Activated naive CD4-positive, alpha-beta T cell treated with anti-CD3 and anti-CD28 coated beads for 36 hours (primary cell): ENCODE results near the gene NLGN3. TPM values are rescaled to one million over a fixed set of nuclear protein-coding genes. Genes with fewer than 3 reads are reported as not detected.

ENCODE experiments used
- CTCF ChIA-PET: fragments of 350-600 bp; sonication (Branson Sonifier 250); formaldehyde crosslinking; loops from one replicate; lab custom pipeline; 2021; ENCODE audit warnings: antibody characterized with exemption; lab: Charles Lee
- DNase-seq: peaks from one replicate; pipeline ENCODE4 v3.0.0-alpha.2; 2020
- H3K27ac Mint-ChIP-seq: one replicate; pipeline ENCODE4 v1.8.0; 2021; ENCODE audit warnings: mild to moderate bottlenecking, mixed read lengths
- H3K27me3 Mint-ChIP-seq: one replicate; pipeline ENCODE4 v1.8.0; 2021; ENCODE audit warnings: low read depth, mixed read lengths
- H3K36me3 Mint-ChIP-seq: one replicate; pipeline ENCODE4 v1.8.0; 2021; ENCODE audit warnings: low read depth, mixed read lengths
- H3K4me1 Mint-ChIP-seq: one replicate; pipeline ENCODE4 v1.8.0; 2021; ENCODE audit warnings: low read depth, mixed read lengths
- H3K4me3 Mint-ChIP-seq: one replicate; pipeline ENCODE4 v1.8.0; 2021; ENCODE audit warnings: mild to moderate bottlenecking, moderate library complexity, mixed read lengths
- H3K9me3 Mint-ChIP-seq: one replicate; pipeline ENCODE4 v1.8.0; 2021; ENCODE audit warnings: mixed read lengths
- intact Hi-C: fragments of 100-400 bp; cut with micrococcal nuclease; formaldehyde crosslinking; loops from one replicate; pipeline ENCODE4 v1.15.1; 2023
- total RNA-seq, 2 experiments: library from RNA; stranded (reverse); gene quantifications; one replicate each; pipeline ENCODE4 v1.2.3, GENCODE V29; 2021

Gene NLGN3
- total RNA-seq: under 1 TPM; 0.60 to 0.81 TPM

GRCh38 chrX:71144651-71145050, at the start of gene NLGN3:
TSS of gene NLGN3 (plus strand) at chrX:71144841. CDS start at chrX:71147750, 2,909 bp downstream.
- Mint-ChIP-seq H3K27ac (no peak within 1 kb of the TSS), H3K4me1 (peaks cover 11% of the 10 kb centered on the region), H3K4me3 (peak within 1 kb of the TSS; percentile 38), H3K36me3 (no peaks in the 10 kb centered on the region), H3K9me3 (no peaks in the 10 kb centered on the region), H3K27me3 (no peaks in the 10 kb centered on the region)
- DNase-seq: no peak
- intact Hi-C loops: no loop called here
- CTCF ChIA-PET: no interaction called here

- Mint-ChIP-seq H3K27me3 (no peaks in the 10 kb centered on the region), H3K27ac (peak overlapping the region; percentile 5), H3K36me3 (no peaks in the 10 kb centered on the region), H3K9me3 (no peaks in the 10 kb centered on the region), H3K4me1 (peaks cover 28% of the 10 kb centered on the region), H3K4me3 (peak overlapping the region; percentile 82)
- intact Hi-C loops: loop anchor here (1.0 kb wide), 2 partner anchors 27 to 271 kb away; partner anchors contain the start of genes SNX12 and TAF1
- CTCF ChIA-PET: no interaction called here
- no peak for DNase-seq
These were observed 49.6 kb upstream of the NLGN3 start for GRCh38 chrX:71095033-71095432.

GRCh38 chrX:71095555-71095980, 49.1 kb upstream of the NLGN3 start, which contains the start of gene FOXO4:
TSS of gene FOXO4 (plus strand) at chrX:71095851. CDS start at chrX:71096529, 678 bp downstream.
- intact Hi-C loops: loop anchor here (1.0 kb wide), 2 partner anchors 27 to 271 kb away; partner anchors contain the start of genes SNX12 and TAF1
- Mint-ChIP-seq H3K4me3 (peak within 1 kb of the TSS; percentile 82), H3K36me3 (no peaks in the 10 kb centered on the region), H3K4me1 (peaks cover 30% of the 10 kb centered on the region), H3K27me3 (no peaks in the 10 kb centered on the region), H3K27ac (peak within 1 kb of the TSS; percentile 72), H3K9me3 (no peaks in the 10 kb centered on the region)
- peak; percentile 91 for DNase-seq
- CTCF ChIA-PET: interaction anchor here (0.9 to 1.3 kb wide), 4 partner anchors 16 to 36 kb away, joined by 3 to 4 read pairs (median 4); partner anchors contain the start of genes IL2RG and MED12

GRCh38 chrX:71095981-71096759, 48.5 kb upstream of the NLGN3 start:
- H3K36me3 Mint-ChIP-seq: no peaks in the 10 kb centered on the region
- peak overlapping the region; percentile 7 for H3K27ac Mint-ChIP-seq
- no peaks in the 10 kb centered on the region for H3K27me3 Mint-ChIP-seq
- CTCF ChIA-PET: interaction anchor here (0.9 to 1.3 kb wide), 4 partner anchors 16 to 35 kb away, joined by 3 to 4 read pairs (median 4); partner anchors contain the start of genes IL2RG and MED12
- intact Hi-C loops: loop anchor here (1.0 kb wide), 2 partner anchors 28 to 270 kb away; partner anchors contain the start of genes SNX12 and TAF1
- H3K4me1 Mint-ChIP-seq: peaks cover 35% of the 10 kb centered on the region
- H3K9me3 Mint-ChIP-seq: no peaks in the 10 kb centered on the region
- peak overlapping the region; percentile 82 for H3K4me3 Mint-ChIP-seq
- no peak for DNase-seq

GRCh38 chrX:71096760-71097032, 47.9 kb upstream of the NLGN3 start:
- H3K27ac Mint-ChIP-seq: no peak overlapping the region
- CTCF ChIA-PET: interaction anchor here (0.9 to 1.3 kb wide), 4 partner anchors 15 to 35 kb away, joined by 3 to 4 read pairs (median 4); partner anchors contain the start of genes IL2RG and MED12
- intact Hi-C loops: no loop called here
- no peak for DNase-seq
- peaks cover 40% of the 10 kb centered on the region for H3K4me1 Mint-ChIP-seq
- no peaks in the 10 kb centered on the region for H3K36me3 Mint-ChIP-seq
- H3K4me3 Mint-ChIP-seq: peak overlapping the region; percentile 82
- no peaks in the 10 kb centered on the region for H3K9me3 Mint-ChIP-seq
- no peaks in the 10 kb centered on the region for H3K27me3 Mint-ChIP-seq

GRCh38 chrX:71098302-71098701, 46.3 kb upstream of the NLGN3 start:
- Mint-ChIP-seq H3K27me3 (no peaks in the 10 kb centered on the region), H3K36me3 (no peaks in the 10 kb centered on the region), H3K4me1 (peaks cover 53% of the 10 kb centered on the region), H3K27ac (no peak overlapping the region), H3K4me3 (no peak overlapping the region), H3K9me3 (no peaks in the 10 kb centered on the region)
- CTCF ChIA-PET: interaction anchor here (1.0 to 1.5 kb wide), 3 partner anchors 20 to 31 kb away, joined by 3 to 9 read pairs (median 4); partner anchors contain the start of genes MED12 and SNX12
- peak; percentile 79 for DNase-seq
- intact Hi-C loops: loop anchor here (1.0 kb wide), 5 partner anchors 13 to 184 kb away; partner anchors contain the start of genes IL2RG and MED12

- Mint-ChIP-seq H3K27ac (no peak overlapping the region), H3K36me3 (peaks cover 2% of the 10 kb centered on the region), H3K27me3 (no peaks in the 10 kb centered on the region), H3K4me1 (peaks cover 60% of the 10 kb centered on the region), H3K4me3 (no peak overlapping the region), H3K9me3 (no peaks in the 10 kb centered on the region)
- intact Hi-C loops: loop anchor here (1.0 kb wide), 5 partner anchors 12 to 183 kb away; partner anchors contain the start of genes IL2RG and MED12
- DNase-seq: no peak
- CTCF ChIA-PET: interaction anchor here (0.6 to 4.6 kb wide), 10 partner anchors 11 to 99 kb away, joined by 3 to 60 read pairs (median 4); partner anchors contain the start of genes IL2RG and MED12
These were observed 45.6 kb upstream of the NLGN3 start for GRCh38 chrX:71098951-71099506.

GRCh38 chrX:71099736-71100135, 44.9 kb upstream of the NLGN3 start:
- no peaks in the 10 kb centered on the region for H3K27me3 Mint-ChIP-seq
- H3K27ac Mint-ChIP-seq: peak overlapping the region; percentile 50
- no peak for DNase-seq
- H3K4me3 Mint-ChIP-seq: no peak overlapping the region
- CTCF ChIA-PET: interaction anchor here (0.6 to 4.6 kb wide), 9 partner anchors 11 to 80 kb away, joined by 3 to 60 read pairs (median 4); partner anchors contain the start of genes IL2RG and MED12
- H3K4me1 Mint-ChIP-seq: peaks cover 67% of the 10 kb centered on the region
- peaks cover 6% of the 10 kb centered on the region for H3K36me3 Mint-ChIP-seq
- intact Hi-C loops: no loop called here
- H3K9me3 Mint-ChIP-seq: no peaks in the 10 kb centered on the region

GRCh38 chrX:71100581-71101505, 43.8 kb upstream of the NLGN3 start:
- no peaks in the 10 kb centered on the region for H3K27me3 Mint-ChIP-seq
- peak overlapping the region; percentile 69 for H3K27ac Mint-ChIP-seq
- H3K36me3 Mint-ChIP-seq: peaks cover 10% of the 10 kb centered on the region
- H3K4me3 Mint-ChIP-seq: no peak overlapping the region
- CTCF ChIA-PET: interaction anchor here (0.9 to 4.6 kb wide), 6 partner anchors 9 to 77 kb away, joined by 4 to 60 read pairs (median 6); partner anchors contain the start of genes IL2RG and MED12
- peak; percentile 51 for DNase-seq
- H3K9me3 Mint-ChIP-seq: no peaks in the 10 kb centered on the region
- H3K4me1 Mint-ChIP-seq: peaks cover 69% of the 10 kb centered on the region
- intact Hi-C loops: no loop called here

GRCh38 chrX:71102292-71102691, 42.3 kb upstream of the NLGN3 start:
- CTCF ChIA-PET: interaction anchor here (1.9 to 4.6 kb wide), 3 partner anchors 10 to 28 kb away, joined by 8 to 60 read pairs (median 20); partner anchors contain the start of genes IL2RG and MED12
- peaks cover 21% of the 10 kb centered on the region for H3K36me3 Mint-ChIP-seq
- H3K9me3 Mint-ChIP-seq: no peaks in the 10 kb centered on the region
- no peak overlapping the region for H3K4me3 Mint-ChIP-seq
- H3K4me1 Mint-ChIP-seq: peaks cover 77% of the 10 kb centered on the region
- DNase-seq: no peak
- no peaks in the 10 kb centered on the region for H3K27me3 Mint-ChIP-seq
- intact Hi-C loops: no loop called here
- H3K27ac Mint-ChIP-seq: peak overlapping the region; percentile 95
